CD4-positive, alpha-beta T cell treated with Interleukin-4 for 1 hour (primary cell): Measurements from ENCODE around the gene LITAF.
A peak's percentile ranks its signal among the peaks of the same experiment; 100 is the strongest.

Experiments
- DNase-seq, 2 donors: peaks; one replicate each; pipeline ENCODE4 v3.0.0-alpha.2; 2020 to 2022

LITAF gene

GRCh38 chr16:11550791-11551498, 35.8 kb downstream of the LITAF start:
- no peak for DNase-seq

DNA sequence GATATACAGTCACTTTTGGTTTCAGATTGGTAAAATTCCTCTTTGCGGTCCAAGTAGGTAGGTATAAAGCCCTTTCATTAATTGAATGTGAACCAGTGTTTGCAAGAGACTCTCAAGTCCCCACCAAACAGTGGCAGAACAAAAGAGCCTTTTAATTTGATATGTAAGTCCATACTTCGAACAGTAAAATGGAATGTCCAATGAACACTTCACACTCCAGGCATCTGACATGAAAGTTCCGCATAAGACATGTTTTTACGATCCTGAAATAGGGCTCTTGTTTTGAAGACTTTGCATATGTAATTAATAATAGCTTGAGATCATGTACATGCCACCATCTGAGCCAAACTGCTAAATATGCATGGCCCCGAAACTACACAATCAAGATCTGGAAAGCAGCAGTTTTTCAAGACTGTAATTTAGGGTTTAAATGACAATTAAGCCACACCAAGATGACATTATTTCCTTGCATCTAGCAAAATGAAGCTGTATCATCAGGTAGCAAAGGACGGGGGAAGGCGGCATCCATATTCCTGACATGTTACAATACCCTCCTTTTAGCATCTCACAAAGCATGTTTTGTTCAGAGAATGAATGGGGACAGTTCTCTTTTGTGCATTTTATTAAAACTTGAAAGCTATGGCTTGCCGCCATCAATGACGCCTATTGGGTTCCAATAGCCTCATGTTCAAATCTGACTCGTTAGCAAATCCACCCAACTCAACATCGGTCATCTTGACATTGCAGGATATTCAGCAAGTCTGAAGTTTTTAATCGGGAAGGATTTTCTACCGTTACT, 39.4 kb downstream of the LITAF start:
- no peak for DNase-seq

GRCh38 chr16:11546608-11547061, 40.1 kb downstream of the LITAF start:
- DNase-seq = no peak

DNA sequence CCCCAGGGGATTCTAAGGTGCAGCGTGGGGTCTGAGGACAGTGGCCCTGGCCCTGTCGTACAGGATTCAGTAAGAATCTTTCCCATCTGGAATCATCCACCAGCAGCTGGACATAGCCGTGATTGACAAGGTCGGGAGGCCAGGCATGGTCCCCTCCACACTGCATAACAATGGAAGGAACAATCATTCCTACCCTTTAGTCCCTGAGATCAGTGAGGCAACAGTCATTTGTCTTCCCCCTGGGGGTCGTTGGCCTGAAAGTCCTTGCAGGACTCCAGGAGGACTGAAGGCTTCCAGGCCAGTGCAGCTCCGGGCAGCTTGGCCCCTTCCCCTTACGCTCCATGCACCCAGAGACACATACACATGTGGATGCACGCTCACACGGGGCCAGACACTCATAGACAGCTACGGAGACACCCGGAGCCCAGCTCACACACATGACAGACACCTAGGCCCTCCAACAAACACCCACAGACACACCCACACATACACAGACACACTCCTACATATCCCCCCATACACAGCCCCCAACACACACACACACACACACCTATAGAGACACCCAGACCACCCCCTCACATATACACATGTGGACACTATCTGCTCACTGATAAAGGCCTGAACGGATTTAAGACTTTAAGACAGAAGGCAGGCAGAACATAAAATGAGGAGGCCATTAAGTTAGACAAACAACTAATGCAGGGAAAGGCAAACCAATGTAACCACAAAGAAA, 42.9 kb downstream of the LITAF start:
- DNase-seq = no peak

DNA sequence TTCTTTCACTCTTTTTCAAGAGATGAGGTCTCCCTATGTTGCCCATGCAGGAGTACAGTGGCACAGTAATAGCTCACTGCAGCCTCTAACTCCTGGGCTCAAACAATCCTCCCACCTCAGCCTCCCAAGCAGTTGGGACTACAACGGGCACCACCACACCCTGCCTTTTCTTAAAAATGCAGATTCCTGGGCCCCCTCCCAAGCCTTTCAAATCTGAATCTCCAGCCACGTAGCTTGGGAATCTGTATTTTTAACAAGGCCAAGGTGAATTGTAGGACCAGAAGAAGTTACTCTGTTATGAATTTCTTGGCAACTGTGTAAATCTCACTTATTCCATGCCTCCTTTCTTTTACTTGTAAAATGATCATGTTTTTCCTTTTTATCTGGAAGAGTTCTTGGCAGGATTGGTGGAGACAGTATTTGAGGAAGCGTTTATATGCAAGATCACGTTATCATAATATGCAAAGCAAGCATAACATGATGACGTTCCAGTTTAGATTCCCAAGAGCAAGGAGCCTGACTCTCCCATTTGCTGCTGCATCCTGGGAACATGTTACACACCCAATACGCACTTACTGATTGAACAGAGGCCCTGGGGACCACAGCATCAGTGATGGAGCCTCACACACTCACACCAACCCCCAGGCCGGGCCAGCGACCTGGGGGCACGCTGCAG, 44.5 kb downstream of the LITAF start:
- DNase-seq = no peak

DNA sequence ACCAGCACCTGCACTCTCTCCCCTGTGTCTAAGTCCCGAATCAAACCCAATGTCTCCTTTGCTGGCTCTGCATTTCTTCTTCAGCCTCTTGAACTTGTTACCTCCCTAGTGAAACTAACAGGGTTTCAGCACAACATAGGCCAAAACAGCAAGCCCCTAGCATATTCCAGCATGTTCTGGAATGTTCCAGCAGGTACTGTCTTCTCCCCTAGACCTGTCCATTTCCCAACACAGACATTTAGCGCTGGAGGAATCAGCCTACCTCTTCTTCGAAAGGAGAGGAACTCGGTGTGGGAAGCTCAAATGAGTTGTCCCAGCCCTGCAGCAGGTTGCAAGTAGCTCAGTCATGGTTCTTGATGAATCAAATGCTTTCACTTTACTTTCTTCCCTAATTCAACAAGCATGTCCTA, 47.1 kb downstream of the LITAF start:
- no peak for DNase-seq

DNA sequence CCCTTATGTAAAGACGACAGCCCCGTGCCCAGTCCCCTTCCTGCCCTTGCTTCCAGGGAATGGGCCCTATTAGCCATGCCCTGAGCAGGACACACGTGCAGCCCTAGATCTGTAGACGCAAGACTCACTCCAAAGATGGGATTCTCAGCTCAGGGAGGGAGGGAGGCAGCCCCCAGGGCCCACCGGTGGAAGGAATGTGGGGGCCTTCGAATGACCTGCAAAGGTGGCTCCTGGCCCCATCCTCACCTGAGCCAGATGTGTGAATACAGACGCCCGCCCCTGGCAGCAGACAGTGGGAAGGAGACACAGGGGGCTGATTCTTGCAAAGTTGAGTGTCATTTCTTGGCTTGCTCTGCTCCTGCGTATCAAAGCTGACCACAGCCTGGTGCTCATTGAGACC, 47.8 kb downstream of the LITAF start:
- DNase-seq = no peak

- peak in 1 of 2 donors; percentile 10 for DNase-seq
Observed at GRCh38 chr16:11536104-11536866, 50.4 kb downstream of the LITAF start.

GRCh38 chr16:11535494-11535893, 51.2 kb downstream of the LITAF start:
- no peak for DNase-seq

- DNase-seq = no peak
Observed at GRCh38 chr16:11534262-11534661, 52.5 kb downstream of the LITAF start.

DNA sequence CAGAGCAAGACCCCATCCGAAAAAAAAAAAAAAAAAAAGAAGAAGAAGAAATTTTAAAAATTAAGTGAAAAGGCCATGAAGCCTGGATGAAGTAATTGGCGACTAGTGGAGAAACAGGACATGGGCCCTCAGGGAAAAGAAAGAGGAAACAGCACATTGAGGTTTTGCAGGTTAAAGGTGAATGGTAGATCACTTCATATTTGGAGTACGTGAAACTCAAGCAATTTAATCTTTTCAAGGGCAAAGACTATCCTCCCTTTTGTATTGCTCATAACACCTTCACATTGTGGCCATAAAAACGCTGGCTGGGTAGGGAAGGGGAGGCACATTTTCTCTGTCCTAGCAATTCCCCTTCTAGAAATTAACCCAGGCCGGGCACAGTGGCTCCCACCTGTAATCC, 53.1 kb downstream of the LITAF start:
- no peak for DNase-seq

DNA sequence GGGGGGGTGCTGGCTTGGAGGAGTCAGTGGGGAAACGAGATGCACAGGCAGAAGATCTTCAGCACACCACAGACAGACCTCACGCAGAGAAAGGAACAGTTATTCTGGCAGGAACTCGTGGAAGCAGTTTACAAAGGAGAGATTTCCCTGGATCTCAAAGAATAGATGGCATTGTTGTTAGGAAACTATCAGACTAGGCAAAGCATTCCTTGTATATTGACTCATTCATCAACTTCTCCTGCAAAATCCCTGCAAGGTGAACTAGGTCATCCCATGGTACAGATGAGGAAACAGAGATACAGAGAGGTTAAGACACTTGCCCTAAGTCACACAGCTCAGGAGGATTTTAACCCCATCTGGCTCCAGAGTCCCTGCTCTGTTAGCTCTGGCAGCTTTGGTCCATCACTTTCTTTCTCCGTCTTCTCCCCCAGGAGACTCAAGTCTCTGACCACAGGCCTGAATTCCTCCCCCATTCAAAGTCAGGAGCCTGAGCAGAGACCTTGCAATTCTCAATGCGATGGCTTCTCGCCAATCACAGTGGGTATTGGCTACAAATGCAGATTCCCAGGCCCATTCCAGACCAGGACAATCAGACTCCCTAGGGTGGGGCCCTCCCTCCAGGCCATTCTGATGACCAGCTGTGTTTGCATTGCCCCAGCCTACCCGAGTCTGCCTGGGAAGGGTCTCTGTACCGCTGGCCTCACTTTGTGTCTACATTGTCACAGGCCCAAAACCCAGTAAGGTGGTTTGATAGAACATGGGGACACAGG, 56.4 kb downstream of the LITAF start:
- no peak for DNase-seq

DNA sequence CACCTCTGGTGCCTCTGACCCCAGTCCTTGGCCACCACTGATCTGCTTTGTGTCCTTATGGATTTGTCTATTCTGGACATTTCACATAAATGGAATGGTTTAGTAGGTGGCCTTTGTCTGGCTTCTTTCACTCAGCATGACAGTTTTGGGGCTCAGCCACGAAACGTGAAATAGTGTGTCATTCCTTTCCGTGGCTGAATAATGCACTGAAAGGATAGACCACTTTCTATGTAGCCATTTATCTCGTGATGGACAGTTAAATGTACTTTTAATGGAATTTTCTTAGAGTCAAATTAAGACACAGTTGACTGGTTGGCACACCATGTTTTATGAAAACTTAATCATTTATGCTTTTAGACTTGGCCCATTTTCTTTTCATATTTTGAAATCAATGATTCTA, 57.4 kb downstream of the LITAF start:
- no peak for DNase-seq

DNA sequence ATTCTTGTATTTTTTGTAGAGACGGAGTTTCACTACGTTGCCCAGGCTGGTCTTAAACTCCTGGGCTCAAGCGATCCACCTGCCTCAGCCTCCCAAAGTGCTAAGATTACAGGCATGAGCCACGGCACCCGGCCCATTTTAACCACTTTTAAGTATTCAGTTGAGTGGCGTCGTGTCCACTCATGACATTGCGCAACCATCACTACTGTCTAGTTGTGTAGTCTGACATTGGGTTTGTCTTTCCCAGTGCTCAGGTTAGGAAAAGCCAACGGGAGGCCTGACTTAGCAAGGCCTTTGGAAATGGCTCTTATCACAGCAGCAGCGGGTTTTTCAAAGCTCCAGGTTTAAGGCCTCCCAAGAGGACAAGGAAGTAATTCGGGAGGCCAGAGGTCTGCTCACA, 58.7 kb downstream of the LITAF start:
- no peak for DNase-seq

GRCh38 chr16:11526655-11527350, 59.9 kb downstream of the LITAF start:
- DNase-seq = no peak

GRCh38 chr16:11524098-11524760, 62.5 kb downstream of the LITAF start:
- DNase-seq = no peak

DNA sequence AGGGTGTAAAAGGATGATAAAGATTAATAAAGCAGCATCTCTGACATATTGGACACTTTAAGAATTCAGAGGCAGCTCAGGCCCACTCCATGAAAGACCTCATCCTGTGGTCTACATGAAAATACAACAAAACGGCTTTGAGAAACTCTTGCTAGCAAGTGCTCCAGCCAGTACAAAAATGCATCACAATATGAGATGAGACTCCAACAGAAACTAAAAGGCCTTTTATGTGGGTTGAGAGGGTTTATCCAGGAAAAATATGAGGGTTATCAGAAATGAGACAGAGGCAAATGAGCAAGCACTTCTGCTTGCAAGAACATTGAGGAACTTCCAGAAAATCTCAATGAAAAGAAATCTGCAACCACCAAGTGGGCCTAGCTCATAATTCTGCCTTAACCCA, 65.7 kb downstream of the LITAF start:
- DNase-seq = no peak

DNA sequence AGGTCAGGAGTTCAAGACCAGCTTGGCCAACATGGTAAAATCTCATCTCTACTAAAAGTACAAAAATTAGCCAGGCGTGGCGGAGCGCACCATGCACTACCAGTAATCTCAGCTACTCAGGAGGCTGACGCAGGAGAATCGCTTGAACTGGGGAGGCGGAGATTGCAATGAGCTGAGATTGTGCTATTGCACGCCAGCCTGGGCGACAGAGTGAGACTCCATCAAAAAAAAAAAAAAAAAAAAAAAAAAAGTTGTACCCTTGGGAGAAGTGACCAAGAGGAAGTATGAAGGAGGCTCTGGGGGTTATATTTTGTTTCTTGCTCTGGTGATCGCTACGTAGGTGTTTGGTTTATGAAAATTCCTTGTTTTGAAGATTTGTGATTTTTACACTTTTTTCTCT, 66.3 kb downstream of the LITAF start:
- no peak for DNase-seq

DNA sequence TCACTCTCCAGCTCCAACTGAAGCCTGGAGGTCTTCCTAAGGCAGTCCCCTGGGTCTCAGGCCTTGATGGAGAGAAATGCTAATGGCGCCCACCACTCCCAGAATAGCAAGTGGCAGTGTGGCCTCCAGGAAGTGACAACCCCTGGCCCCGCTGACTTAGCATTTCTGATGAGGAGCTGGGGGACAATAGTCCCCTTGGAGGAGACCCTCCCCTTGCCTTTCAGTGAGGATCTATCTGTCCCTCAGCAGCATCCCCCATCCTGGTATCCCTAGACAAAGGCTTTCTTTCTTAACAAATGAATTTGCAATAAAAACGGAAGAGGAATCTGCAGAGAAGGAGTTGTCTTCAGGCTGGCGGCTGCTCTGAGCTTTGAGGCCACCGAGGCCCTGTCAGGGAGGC, 68.8 kb downstream of the LITAF start:
- no peak for DNase-seq
